CD14-positive monocyte (primary cell): ENCODE measurements around the gene SPANXC. TPM values are rescaled to one million over a fixed set of nuclear protein-coding genes. Genes with fewer than 3 reads are reported as not detected.

Experiments
- DNase-seq, 3 donors: peaks; one replicate each; pipeline ENCODE4 v3.0.0-alpha.2; 2011 to 2022
- H2AFZ ChIP-seq: 2 replicates; pipeline ENCODE4 v1.6.0; 2012; ENCODE audit warnings: mild to moderate bottlenecking, low read depth, low read length, inconsistent platforms; ENCODE audit not compliant: insufficient read depth, poor library complexity, severe bottlenecking
- H3K27ac ChIP-seq, 2 donors: 1 replicate in 1 of 2; 2 replicates in 1 of 2; pipeline ENCODE4 v1.5.1; 2012 to 2013; ENCODE audit warnings: low read length in 2 of 2, control low read depth in 1 of 2, inconsistent platforms in 1 of 2, low read depth in 1 of 2, mild to moderate bottlenecking in 1 of 2
- H3K27me3 ChIP-seq, 2 donors: one replicate each; pipeline versions ENCODE4 v1.6.0 to v1.6.1; 2011 to 2013; ENCODE audit warnings: low read length in 2 of 2; ENCODE audit not compliant: control insufficient read depth in 2 of 2, insufficient read depth in 2 of 2
- H3K36me3 ChIP-seq, 2 donors: replicated peaks in 1 of 2; 1 replicate in 1 of 2; 2 replicates in 1 of 2; pipeline versions ENCODE4 v1.5.1 to v1.6.1; 2012 to 2013; ENCODE audit warnings: low read length in 2 of 2, control low read depth in 1 of 2, inconsistent platforms in 1 of 2, mild to moderate bottlenecking in 1 of 2; ENCODE audit not compliant: insufficient read depth in 2 of 2, control insufficient read depth in 1 of 2
- H3K4me1 ChIP-seq, 2 donors: 1 replicate in 1 of 2; 2 replicates in 1 of 2; pipeline versions ENCODE4 v1.5.1 to v1.6.1; 2012 to 2013; ENCODE audit warnings: low read length in 2 of 2, control low read depth in 1 of 2, inconsistent platforms in 1 of 2, mild to moderate bottlenecking in 1 of 2, moderate library complexity in 1 of 2; ENCODE audit not compliant: insufficient read depth in 2 of 2, control insufficient read depth in 1 of 2
- H3K4me2 ChIP-seq: replicated peaks from 2 replicates; pipeline ENCODE3; 2012; ENCODE audit warnings: low read length, moderate library complexity, mild to moderate bottlenecking; ENCODE audit not compliant: poor library complexity, severe bottlenecking; ENCODE audit errors: extremely low read depth
- H3K4me3 ChIP-seq, 3 experiments: fragments of 200-600 bp in 1 of 3; sonication (generic) in 1 of 3; replicated peaks in 1 of 3; 1 replicate in 2 of 3; 2 replicates in 1 of 3; pipeline ENCODE4 v1.5.1; 2011 to 2013; ENCODE audit warnings: low read length in 3 of 3, mild to moderate bottlenecking in 3 of 3, control low read depth in 2 of 3, low read depth in 2 of 3, inconsistent platforms in 1 of 3, moderate library complexity in 1 of 3
- H3K79me2 ChIP-seq: 2 replicates; pipeline ENCODE4 v1.6.0; 2012; ENCODE audit warnings: mild to moderate bottlenecking, control low read depth, inconsistent platforms, low read length, moderate library complexity; ENCODE audit not compliant: insufficient read depth
- H3K9ac ChIP-seq: 2 replicates; pipeline ENCODE4 v1.6.0; 2017; ENCODE audit warnings: low read length, mild to moderate bottlenecking; ENCODE audit not compliant: insufficient read depth, poor library complexity, severe bottlenecking
- H3K9me3 ChIP-seq, 2 donors: replicated peaks in 1 of 2; 1 replicate in 1 of 2; 2 replicates in 1 of 2; pipeline versions ENCODE4 v1.5.1 to v1.6.1; 2012 to 2013; ENCODE audit warnings: low read length in 2 of 2, control low read depth in 1 of 2; ENCODE audit not compliant: control insufficient read depth in 1 of 2, insufficient read depth in 1 of 2
- H4K20me1 ChIP-seq: 2 replicates; pipeline ENCODE4 v1.6.0; 2012; ENCODE audit warnings: mild to moderate bottlenecking, low read length, control low read depth, moderate library complexity; ENCODE audit not compliant: insufficient read depth
- H3K27ac Mint-ChIP-seq, 7 donors: one replicate each; pipeline ENCODE4 v1.8.0; 2020; ENCODE audit warnings: mild to moderate bottlenecking in 7 of 7, mixed read lengths in 7 of 7, moderate library complexity in 6 of 7, inconsistent platforms in 2 of 7
- H3K27me3 Mint-ChIP-seq, 3 donors: one replicate each; pipeline ENCODE4 v1.8.0; 2021 to 2022; ENCODE audit warnings: low read depth in 3 of 3, mild to moderate bottlenecking in 3 of 3, mixed read lengths in 3 of 3, moderate library complexity in 3 of 3, inconsistent platforms in 1 of 3
- H3K36me3 Mint-ChIP-seq, 2 donors: one replicate each; pipeline ENCODE4 v1.8.0; 2020; ENCODE audit warnings: mixed read lengths in 2 of 2, inconsistent platforms in 1 of 2, mild to moderate bottlenecking in 1 of 2
- H3K4me1 Mint-ChIP-seq: one replicate; pipeline ENCODE4 v1.8.0; 2020; ENCODE audit warnings: mild to moderate bottlenecking, mixed read lengths
- H3K4me3 Mint-ChIP-seq, 2 donors: one replicate each; pipeline ENCODE4 v1.8.0; 2020; ENCODE audit warnings: mild to moderate bottlenecking in 2 of 2, mixed read lengths in 2 of 2, moderate library complexity in 1 of 2
- H3K9me3 Mint-ChIP-seq, 7 donors: one replicate each; pipeline ENCODE4 v1.8.0; 2020 to 2022; ENCODE audit warnings: mixed read lengths in 7 of 7, mild to moderate bottlenecking in 6 of 7, moderate library complexity in 6 of 7, inconsistent platforms in 2 of 7
- CTCF ChIP-seq: fragments of 200-600 bp; IDR thresholded peaks from one replicate; pipeline ENCODE4 v1.8.0; 2022; ENCODE audit warnings: antibody characterized with exemption, mild to moderate bottlenecking
- WGBS: methylation state at CpG from one replicate; pipeline ENCODE4 v1.1.5; 2013; ENCODE audit warnings: missing lambda C conversion rate; ENCODE audit not compliant: insufficient coverage; 5-methylcytosine and 5-hydroxymethylcytosine counted together
- intact Hi-C, 2 donors: fragments of 100-400 bp; cut with micrococcal nuclease; formaldehyde crosslinking; loops; one replicate each; pipeline versions ENCODE4 v1.15.0 to v1.15.1; 2023
- polyA plus RNA-seq, 3 donors: library from polyadenylated mRNA; depleted of rRNA in 1 of 3; unstranded in 2 of 3; stranded (reverse) in 1 of 3; fragments of 300-500 nt in 2 of 3; fragments of >200 nt in 1 of 3; fragmentation: Illumina TruSeq in 2 of 3; gene quantifications; 1 replicate in 2 of 3; 2 replicates in 1 of 3; pipeline ENCODE4 v1.2.3, GENCODE V29; 2012 to 2021

The SPANXC gene
- polyA plus RNA-seq, 3 donors: not detected

GRCh38 chrX:141214196-141214595 is 28.1 kb downstream of the SPANXC start:
- Histone ChIP-seq H3K79me2 (no peaks in the 10 kb centered on the region), H3K27me3 (no peaks in the 10 kb centered on the region), H3K4me3 (no peak overlapping the region), H3K9ac (no peak overlapping the region), H4K20me1 (no peaks in the 10 kb centered on the region), H3K9me3 (no peaks in the 10 kb centered on the region), H3K36me3 (no peaks in the 10 kb centered on the region), H3K27ac (no peak overlapping the region), H3K4me1 (no peaks in the 10 kb centered on the region), H2AFZ (no peak overlapping the region), H3K4me2 (no peak overlapping the region)
- H3K4me1 Mint-ChIP-seq: no peaks in the 10 kb centered on the region
- H3K27me3 Mint-ChIP-seq: no peaks in the 10 kb centered on the region
- no CpG with 5 or more reads among the region's 1 CpG for WGBS
- H3K9me3 Mint-ChIP-seq: peaks cover 0 to 5% (median 0%) of the 10 kb centered on the region in 7 donors
- no peak for TF ChIP-seq CTCF
- intact Hi-C loops: no loop called here
- no peak for DNase-seq
- H3K36me3 Mint-ChIP-seq: no peaks in the 10 kb centered on the region
- no peak overlapping the region for H3K27ac Mint-ChIP-seq
- no peak overlapping the region for H3K4me3 Mint-ChIP-seq

GRCh38 chrX:141201962-141202361 is 40.4 kb downstream of the SPANXC start:
- Histone ChIP-seq H2AFZ (no peak overlapping the region), H3K79me2 (no peaks in the 10 kb centered on the region), H3K4me3 (no peak overlapping the region), H3K4me2 (no peak overlapping the region), H3K27ac (no peak overlapping the region), H3K9me3 (peaks cover 0 to 5% of the 10 kb centered on the region in 2 donors), H3K4me1 (no peaks in the 10 kb centered on the region), H3K9ac (no peak overlapping the region), H3K36me3 (no peaks in the 10 kb centered on the region), H3K27me3 (no peaks in the 10 kb centered on the region), H4K20me1 (no peaks in the 10 kb centered on the region)
- no CpG with 5 or more reads among the region's 3 CpGs for WGBS
- intact Hi-C loops: no loop called here
- H3K4me1 Mint-ChIP-seq: no peaks in the 10 kb centered on the region
- H3K27ac Mint-ChIP-seq: no peak overlapping the region
- no peak for DNase-seq
- H3K4me3 Mint-ChIP-seq: no peak overlapping the region
- TF ChIP-seq CTCF: no peak
- peaks cover 2 to 18% (median 4%) of the 10 kb centered on the region in 7 donors for H3K9me3 Mint-ChIP-seq
- H3K36me3 Mint-ChIP-seq: no peaks in the 10 kb centered on the region
- H3K27me3 Mint-ChIP-seq: no peaks in the 10 kb centered on the region

Other genes starting within 250 kb of the SPANXC start
- gene SPANXB1, start 239.9 kb downstream of the SPANXC start, polyA plus RNA-seq: not detected
- gene LDOC1, start 65.4 kb downstream of the SPANXC start, polyA plus RNA-seq: not detected